GM21515 (cell line): Measurements from ENCODE around the gene DTWD1.
"Not testable (repeated sequence)": the region's sequence is repeated elsewhere in the genome, so short reads cannot be mapped to it uniquely, and the experiment has no call there.

Source experiments
- ATAC-seq: cut with Tn5 transposase; IDR thresholded peaks from one replicate; pipeline ENCODE4 v1.9.1; 2021; ENCODE audit not compliant: unreplicated experiment

DTWD1 gene

DNA sequence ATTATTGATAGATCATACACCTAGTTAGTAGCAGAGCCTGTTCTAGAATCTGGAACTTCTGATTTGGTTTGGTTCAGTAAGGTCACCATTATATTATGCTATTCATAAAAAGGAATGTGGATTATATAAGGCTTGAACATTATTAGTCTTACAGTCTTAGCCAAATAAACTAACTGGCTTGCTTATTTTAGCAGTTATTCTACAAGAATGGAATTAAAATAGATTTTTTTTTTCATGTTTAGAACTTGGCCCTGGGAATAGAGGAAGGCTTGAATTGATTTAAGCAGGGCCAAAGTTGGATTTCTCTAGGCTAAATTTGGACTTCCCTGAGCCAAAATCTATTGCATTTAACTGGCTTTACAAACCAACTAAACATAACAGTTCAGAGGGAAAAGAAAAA lies 24.4 kb downstream of the DTWD1 start:
- no peak for ATAC-seq

DNA sequence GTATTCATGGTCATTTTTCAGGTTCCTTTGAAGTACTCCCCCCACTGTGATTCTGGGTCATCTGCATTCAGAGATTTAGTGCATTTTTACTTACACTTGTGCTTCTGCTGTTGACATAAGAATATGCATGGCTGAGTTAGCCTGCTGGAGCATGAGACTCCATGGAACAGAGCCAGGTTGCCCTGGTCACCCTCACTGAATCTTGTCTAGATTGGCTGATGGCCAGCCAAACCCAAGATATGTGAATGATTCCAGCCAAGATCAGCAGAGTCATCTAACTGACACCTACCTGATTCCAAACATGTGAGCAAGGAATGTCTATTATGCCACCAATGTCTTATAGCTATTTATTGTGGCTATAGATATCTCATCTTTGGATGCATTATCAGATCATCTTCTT lies 25.1 kb downstream of the DTWD1 start:
- no peak for ATAC-seq

DNA sequence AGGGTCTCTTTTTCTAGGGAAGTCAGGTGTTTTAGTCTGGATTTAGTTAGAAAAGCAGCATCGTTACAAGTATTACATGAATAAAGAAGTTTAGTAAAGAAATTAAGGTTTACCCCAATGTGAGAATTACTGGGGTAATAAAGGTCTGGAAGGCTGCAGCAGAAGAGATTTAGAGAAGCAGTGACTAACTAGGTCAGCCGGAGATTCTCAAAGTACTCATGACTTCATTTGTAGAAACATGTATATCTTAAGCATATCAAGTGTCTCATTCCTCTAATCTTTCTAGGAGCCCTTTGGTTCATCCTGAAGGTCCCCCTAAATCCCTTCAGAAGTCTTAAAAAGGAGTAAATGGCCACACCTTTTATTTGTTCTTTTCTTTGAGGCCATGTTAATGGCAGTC lies 26.0 kb downstream of the DTWD1 start:
- no peak for ATAC-seq

DNA sequence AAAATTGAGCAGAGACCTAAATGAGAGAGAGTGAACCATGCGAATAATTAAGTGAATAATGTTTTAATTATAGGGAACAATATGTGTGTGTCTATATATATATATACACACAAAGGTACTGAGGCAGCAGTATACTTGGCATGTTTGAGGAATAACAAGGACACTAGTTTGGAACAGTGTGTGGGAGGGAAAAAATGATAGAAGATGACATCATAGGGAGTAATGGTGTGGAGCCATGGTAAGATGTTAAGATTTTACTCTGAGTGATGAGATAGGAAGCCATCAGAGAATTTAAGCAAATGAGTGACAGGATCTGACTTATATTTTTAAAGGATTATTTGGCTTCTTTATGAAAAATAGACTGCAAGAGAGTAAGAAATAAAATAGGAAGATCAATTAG lies 29.1 kb downstream of the DTWD1 start:
- no peak for ATAC-seq

DNA sequence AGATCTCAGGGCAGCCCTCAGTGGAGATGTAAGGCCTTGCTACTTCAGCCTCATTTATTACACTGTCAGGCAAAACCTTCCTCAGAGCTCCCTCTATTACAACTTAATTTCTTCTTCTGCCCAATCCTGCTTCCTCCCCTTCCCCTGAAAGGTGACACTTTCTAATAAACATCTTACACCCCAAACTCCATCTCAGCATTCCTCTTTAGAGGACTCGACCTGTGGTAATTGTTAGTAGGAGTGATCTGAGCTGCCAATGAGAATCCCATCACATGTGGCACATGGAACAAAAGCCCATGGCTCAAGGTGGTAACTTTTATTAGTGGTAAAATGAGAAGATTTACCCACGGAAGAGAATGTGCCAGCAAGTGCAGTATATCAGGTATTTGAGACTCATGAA lies 29.8 kb downstream of the DTWD1 start:
- ATAC-seq: no peak

DNA sequence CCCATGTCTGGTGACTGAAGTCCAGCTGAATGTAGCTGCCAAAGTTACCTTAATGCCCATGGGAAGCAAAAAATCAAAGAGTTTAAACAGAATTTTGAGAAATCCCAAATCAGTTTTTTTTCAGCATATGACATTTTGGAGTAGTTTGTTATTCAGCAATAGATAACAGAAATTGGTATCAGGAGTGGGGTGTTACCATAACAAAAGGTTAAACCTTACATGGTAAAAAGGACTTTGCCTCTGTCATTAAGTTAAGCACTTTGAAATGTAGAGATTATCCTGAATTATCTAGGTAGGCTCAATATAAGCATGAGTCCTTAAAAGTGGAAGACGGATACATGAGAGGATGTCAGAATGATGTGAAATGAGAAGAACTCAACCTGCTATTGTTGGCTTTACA lies 32.1 kb downstream of the DTWD1 start:
- ATAC-seq: no peak

DNA sequence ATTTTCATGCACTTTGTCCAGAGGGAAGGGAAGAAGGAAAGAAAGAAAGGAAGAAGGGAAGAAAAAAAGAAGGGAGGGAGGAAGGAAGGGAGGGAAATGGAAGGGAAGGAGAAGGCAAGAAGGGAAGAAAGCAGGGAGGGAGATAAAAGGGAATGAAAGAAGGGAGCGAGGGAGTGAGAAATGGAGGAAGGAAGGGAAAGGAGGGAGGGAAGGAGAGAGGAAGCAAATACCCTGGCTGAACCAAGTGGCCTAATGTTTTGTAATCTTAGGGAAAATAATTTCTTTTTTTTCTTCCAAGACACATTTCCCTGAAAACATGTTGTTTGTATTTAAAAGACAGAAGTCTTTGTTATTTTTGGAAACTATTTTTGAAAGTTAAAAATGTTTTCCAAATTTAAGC lies 35.9 kb downstream of the DTWD1 start:
- no peak for ATAC-seq

DNA sequence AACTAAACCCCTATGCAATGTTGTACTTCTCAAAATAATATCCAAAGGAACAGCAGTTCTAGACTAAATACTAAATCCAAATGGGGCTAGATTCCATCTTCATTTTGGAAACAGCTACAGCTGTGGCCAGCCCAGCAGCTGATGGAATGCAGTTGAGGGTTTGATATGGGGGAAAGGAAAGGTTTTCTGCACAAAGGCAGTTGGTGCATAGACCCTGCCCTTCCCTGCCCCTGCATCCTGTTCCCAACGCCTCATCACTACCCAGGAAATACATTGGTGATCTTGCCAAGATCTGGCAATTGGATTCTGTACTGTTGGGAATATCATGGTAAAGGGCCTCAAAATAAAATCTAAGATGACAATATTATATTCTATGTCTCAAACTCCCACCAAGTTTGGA lies 43.9 kb downstream of the DTWD1 start:
- no peak for ATAC-seq

DNA sequence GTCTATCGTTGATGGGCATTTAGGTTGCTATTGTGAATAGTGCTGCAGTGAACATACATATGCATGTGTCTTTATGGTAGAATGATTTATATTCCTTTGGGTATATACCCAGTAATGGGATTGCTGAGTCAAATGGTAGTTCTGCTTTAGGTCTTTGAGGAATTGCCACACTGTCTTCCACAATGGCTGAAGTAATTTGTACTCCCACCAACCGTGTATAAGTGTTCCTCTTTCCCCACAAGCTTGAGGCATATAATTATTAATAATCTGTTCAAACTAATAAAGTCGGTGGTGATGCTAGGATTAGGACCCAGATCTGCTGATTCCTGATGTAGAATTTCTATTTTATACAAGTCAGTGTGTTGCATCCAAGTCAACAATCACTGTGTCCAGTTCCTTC lies 45.6 kb downstream of the DTWD1 start:
- not testable (repeated sequence) for ATAC-seq

DNA sequence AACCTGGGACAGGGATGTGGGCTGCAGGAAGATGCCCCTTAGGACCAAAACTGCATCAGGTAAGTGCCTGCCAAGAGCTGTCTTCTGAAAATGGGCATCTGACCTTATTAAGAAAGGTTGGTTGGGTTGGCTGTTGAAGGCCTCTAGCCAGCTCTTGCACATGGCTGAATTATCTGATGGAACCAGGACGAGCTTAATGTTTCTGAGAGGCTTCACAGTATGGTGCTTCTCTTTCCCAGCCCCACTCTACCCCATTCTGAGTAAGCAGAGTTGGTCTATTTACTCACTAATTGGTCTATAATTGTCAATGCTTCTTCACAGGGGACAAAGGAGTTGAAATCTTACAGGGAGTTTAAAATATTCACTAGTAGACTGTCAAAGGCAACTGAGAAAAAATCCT lies 48.4 kb downstream of the DTWD1 start:
- ATAC-seq: no peak

DNA sequence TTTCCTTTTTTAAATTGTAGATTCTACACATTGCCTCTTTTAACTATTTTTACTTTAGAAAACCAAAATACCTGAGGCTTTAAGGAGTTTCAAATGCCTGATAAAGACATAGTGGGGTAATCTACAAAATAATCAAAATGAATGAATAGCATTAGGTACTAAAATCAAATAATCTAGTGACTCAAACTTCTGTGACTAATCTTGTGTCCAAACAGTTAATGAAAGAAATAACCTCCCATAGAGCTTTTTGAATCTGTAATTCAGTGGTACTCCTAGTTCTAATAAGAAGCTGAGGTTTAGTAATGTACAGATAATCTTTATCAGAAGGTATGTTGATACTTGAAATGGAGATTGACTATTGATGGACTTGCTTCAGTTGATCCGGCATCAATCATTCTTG lies 53.0 kb downstream of the DTWD1 start:
- ATAC-seq: no peak

DNA sequence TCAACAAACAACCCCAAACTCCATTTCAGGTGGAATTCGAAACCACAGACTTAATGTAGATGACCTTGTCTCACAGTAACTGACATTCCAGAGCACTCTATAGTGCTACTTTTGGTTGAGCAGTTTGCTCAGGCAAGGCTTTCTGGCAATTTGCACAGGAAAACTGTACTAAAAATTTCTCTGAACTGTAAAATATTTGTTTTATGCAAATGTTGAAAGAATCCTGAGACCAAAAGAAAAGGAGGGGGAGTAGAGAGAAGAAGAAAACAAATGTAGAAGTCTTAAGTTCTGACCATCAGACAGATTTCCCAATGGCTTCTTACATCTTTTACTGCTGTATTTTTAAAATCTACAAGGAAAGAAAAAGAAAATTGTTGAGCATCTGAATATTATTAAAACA lies 53.5 kb downstream of the DTWD1 start:
- ATAC-seq: no peak

DNA sequence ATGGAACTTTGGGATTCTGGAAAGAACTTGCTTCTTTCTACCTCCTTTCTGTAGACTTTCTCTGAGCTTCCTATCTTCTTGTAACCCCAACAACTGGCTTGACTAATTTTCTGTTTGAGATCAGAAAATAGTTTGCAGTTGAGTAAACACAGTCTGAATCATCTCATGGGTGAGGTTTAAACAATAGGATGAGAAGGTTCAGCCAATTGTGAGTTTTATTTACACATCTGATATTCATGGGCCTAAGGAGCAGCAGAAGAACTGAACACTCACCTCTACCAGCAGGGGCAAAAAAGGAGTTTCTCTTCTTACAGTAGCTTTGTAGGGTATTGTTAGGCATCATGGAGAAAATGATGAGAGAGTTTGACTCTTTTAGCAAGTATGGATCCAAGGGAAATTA lies 54.2 kb downstream of the DTWD1 start:
- no peak for ATAC-seq

DNA sequence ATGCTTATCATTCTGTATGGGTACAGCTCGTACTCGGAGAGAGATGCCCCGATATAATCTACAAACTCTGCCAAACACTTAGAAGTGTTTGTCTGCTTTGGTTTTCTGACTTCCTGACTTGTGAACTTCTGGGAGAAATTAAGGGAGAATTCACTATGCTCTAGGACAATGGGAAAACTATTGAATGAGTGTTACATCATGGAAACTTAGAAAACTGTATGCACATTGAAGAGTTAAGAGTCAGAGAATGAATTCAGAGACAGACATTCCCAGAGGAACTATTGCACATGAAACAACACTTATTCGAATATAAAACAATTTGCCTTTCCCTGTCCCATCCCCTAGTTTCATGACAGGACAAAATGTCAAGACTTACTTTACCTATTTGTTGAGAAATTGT lies 57.8 kb downstream of the DTWD1 start:
- ATAC-seq: no peak

DNA sequence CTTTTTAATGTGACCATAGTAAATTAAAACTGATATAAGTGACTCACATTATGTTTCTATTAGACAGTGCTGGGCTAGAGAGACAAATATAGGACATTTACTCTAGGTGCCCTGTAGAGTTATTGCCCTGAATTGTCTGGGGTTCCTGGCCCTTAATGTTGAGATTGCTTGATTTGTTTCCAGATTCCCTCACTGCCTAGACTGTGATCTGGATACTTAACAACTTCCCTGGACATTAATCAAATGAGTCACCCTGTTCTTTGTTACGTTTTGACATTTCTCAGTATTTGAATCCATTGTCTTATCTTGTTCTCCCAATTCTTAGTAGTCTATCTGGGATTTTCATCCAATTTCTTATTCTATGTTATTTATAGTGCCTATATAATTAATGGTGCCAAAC lies 65.8 kb downstream of the DTWD1 start:
- no peak for ATAC-seq

DNA sequence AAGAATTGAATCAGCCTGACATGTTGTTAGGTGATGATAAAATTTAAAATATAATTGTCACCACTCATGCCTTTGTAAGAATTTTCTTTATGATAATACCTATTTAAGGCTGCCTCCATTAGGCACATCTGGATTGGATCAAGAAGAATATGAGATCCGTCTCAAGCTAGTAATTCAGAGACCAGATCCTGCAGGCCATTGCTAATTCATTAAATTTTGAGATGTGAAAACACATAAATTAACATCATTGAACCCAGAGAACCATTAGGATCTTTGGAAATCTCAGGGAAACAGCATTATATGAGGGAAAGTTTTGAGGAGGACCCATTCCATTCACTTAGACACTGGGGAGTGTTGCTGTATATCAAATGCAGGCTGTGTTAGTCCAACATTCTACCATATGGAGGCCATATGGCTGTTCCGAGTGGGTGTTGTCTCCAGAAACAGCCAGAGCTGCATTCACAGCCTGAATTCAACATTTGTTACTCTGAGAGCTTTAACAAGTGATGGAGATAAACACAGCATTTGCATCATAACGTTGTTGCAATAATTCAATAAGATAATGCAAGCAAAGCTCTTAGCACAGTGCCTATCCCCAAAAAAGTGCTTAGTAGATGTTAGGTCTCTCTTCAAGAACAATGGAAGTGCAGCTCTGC lies 67.4 kb downstream of the DTWD1 start:
- ATAC-seq: no peak

DNA sequence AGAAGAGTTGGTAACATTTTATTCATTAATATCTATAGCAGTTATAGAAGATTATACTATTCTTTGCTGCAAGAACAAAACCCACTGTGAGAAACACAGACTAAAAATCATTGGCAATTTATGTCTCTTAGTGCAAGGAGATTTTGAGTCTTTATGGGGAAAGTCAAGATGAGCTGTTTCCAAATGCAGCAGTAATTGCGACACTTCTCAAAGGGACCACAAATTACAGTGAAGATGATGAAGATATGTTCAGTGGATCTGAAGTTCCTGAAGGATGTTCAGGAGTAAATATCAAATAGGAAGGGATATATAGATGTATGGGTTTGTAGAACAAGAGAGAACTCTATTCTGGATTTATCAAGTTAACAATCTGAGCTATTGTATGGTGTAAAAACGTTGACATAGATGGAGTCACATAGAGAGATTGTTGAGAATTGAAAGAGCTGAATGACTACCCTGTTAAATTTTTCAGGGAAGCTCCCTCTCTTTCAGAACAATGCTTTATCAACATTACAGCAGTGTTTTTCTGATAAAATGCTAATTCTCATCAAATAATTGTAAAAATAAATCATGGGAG lies 71.8 kb downstream of the DTWD1 start:
- ATAC-seq: no peak

DNA sequence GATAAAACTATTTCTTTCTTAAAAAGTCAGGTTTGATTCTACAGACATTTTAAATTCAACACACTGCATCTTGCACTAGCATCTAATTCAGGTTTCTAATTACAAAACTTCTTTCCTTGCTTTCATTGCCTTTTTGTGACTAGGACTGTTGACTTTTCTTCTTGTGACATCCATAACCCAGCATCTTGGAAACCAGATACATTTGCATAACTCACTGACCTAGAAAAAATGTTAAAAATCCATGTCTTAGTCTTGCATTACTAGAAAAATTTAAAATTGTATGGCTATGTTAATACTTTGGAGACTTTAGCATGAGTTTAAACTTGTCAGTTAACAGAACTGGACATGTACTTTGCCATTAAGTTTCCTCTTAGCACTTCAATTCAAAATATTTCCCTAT lies 72.7 kb downstream of the DTWD1 start:
- ATAC-seq: no peak

DNA sequence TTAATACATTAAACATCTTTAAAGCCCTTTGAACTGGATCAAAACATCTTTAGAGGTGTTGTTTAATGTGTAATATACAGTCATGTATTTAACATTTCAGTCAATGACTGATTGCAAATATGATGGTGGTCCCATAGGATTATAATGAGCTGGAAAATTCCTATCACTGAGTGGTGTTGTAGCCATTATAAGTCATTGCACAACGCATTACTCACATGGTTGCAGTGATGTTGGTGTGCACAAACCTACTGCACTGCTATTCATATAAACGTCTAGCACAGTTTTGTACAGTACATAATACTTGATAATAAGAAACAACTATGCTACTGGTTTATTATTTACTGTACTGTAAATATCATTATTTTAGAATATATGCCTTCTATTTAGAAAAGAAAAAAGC lies 75.6 kb downstream of the DTWD1 start:
- no peak for ATAC-seq

DNA sequence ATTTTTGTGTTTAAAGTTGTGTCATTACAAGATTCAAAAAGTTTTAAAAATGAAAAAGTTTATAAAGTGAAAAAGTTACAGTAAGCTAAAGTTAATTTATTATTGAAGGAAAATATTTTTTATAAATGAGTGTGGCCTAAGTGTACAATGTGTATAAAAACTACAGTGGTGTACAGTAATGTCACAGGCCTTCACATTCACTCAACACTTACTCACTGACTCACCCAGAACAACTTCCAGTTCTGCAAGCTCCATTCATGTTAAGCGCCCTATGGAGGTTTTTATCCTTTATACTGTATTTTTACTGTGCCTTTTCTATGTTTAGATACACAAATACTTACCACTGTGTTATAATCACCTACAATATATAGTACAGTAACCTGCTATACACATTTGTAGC lies 76.3 kb downstream of the DTWD1 start:
- no peak for ATAC-seq

DNA sequence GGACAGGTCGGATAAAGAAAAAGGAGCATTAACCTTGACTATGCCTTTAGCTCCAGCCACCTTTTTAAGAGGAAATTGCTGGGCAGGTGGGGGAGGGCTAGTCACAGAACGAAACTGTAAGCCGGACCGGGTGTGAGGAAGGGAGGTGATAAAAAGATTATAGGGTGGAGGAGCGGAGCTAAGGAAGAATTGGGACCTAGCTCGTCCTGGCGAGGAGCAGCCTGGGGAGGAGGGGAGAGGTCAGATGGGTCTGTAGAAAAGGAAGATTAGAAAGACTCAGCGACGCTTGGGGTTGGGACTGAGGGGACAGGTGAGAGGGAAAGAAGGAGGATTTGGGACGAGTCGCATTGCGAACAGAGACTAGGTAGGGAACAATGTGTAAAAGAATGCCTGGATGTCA lies 82.1 kb downstream of the DTWD1 start:
- not testable (repeated sequence) for ATAC-seq
